ENCODE data around the gene CPLANE1. TPM values are rescaled to one million over a fixed set of nuclear protein-coding genes. Genes with fewer than 3 reads are reported as not detected.
"Not testable (repeated sequence)": the region's sequence is repeated elsewhere in the genome, so short reads cannot be mapped to it uniquely, and the experiment has no call there.

CPLANE1 gene
- polyA plus RNA-seq, 6 donors from 2014 or later: 0.34 to 3.1 (median 1.6) TPM

GRCh38 chr5:37093795-37094194 is 155.4 kb downstream of the CPLANE1 start:
- DNase-seq; ATAC-seq (ENCODE audit: low read depth in 2 of 2); H3K4me3 Mint-ChIP-seq; H3K4me1 Mint-ChIP-seq; H3K27ac Mint-ChIP-seq; H3K27me3 Mint-ChIP-seq: not testable (repeated sequence)
- Mint-ChIP-seq H3K9me3 (peaks cover 9 to 41% (median 25%) of the 10 kb centered on the region in 7 donors), H3K36me3 (peaks cover 37 to 46% of the 10 kb centered on the region in 2 donors)

GRCh38 chr5:37090781-37091180 is 158.4 kb downstream of the CPLANE1 start:
- no peaks in the 10 kb centered on the region for H3K4me1 Mint-ChIP-seq
- no peak for DNase-seq
- H3K27me3 Mint-ChIP-seq: no peaks in the 10 kb centered on the region
- H3K4me3 Mint-ChIP-seq: no peak overlapping the region
- peaks cover 32 to 37% of the 10 kb centered on the region in 2 donors for H3K36me3 Mint-ChIP-seq
- no peak for ATAC-seq (ENCODE audit: low read depth in 2 of 2)
- H3K27ac Mint-ChIP-seq: no peak overlapping the region
- peaks cover 2 to 11% (median 5%) of the 10 kb centered on the region in 7 donors for H3K9me3 Mint-ChIP-seq

- Mint-ChIP-seq H3K4me3 (no peak overlapping the region), H3K9me3 (peaks cover 2 to 10% (median 5%) of the 10 kb centered on the region in 7 donors), H3K27me3 (no peaks in the 10 kb centered on the region), H3K4me1 (no peaks in the 10 kb centered on the region), H3K27ac (no peak overlapping the region), H3K36me3 (peaks cover 33 to 41% of the 10 kb centered on the region in 2 donors)
- DNase-seq (no peak), ATAC-seq (ENCODE audit: low read depth in 2 of 2) (no peak)
Observed at GRCh38 chr5:37090123-37090726, 159.0 kb downstream of the CPLANE1 start.

GRCh38 chr5:37088009-37088408 is 161.2 kb downstream of the CPLANE1 start:
- H3K4me1 Mint-ChIP-seq: no peaks in the 10 kb centered on the region
- H3K4me3 Mint-ChIP-seq: no peak overlapping the region
- no peak overlapping the region for H3K27ac Mint-ChIP-seq
- peaks cover 27 to 28% of the 10 kb centered on the region in 2 donors for H3K36me3 Mint-ChIP-seq
- no peak for DNase-seq
- no peaks in the 10 kb centered on the region for H3K27me3 Mint-ChIP-seq
- H3K9me3 Mint-ChIP-seq: peaks cover 0 to 4% (median 0%) of the 10 kb centered on the region in 7 donors
- no peak for ATAC-seq (ENCODE audit: low read depth in 2 of 2)

- H3K27me3 Mint-ChIP-seq: no peaks in the 10 kb centered on the region
- peak overlapping the region in 1 of 6 donors; percentile 14 for H3K27ac Mint-ChIP-seq
- H3K36me3 Mint-ChIP-seq: peaks cover 33 to 37% of the 10 kb centered on the region in 2 donors
- no peak overlapping the region for H3K4me3 Mint-ChIP-seq
- no peaks in the 10 kb centered on the region for H3K4me1 Mint-ChIP-seq
- ATAC-seq (ENCODE audit: low read depth in 2 of 2): no peak
- peaks cover 0 to 4% (median 0%) of the 10 kb centered on the region in 7 donors for H3K9me3 Mint-ChIP-seq
- no peak for DNase-seq
Observed at GRCh38 chr5:37086466-37087173, 162.6 kb downstream of the CPLANE1 start.

- H3K9me3 Mint-ChIP-seq; H3K4me3 Mint-ChIP-seq; DNase-seq; H3K4me1 Mint-ChIP-seq; H3K27ac Mint-ChIP-seq; H3K27me3 Mint-ChIP-seq; ATAC-seq (ENCODE audit: low read depth in 2 of 2): not testable (repeated sequence)
- peaks cover 33 to 36% of the 10 kb centered on the region in 2 donors for H3K36me3 Mint-ChIP-seq
Observed at GRCh38 chr5:37086026-37086425, 163.2 kb downstream of the CPLANE1 start.

GRCh38 chr5:37082977-37083376 is 166.2 kb downstream of the CPLANE1 start:
- H3K4me3 Mint-ChIP-seq; ATAC-seq (ENCODE audit: low read depth in 2 of 2); H3K4me1 Mint-ChIP-seq; DNase-seq; H3K9me3 Mint-ChIP-seq; H3K27me3 Mint-ChIP-seq: not testable (repeated sequence)
- peaks cover 38 to 46% of the 10 kb centered on the region in 2 donors for H3K36me3 Mint-ChIP-seq
- peak overlapping the region in 1 of 6 donors; percentile 41 for H3K27ac Mint-ChIP-seq

- no peak for ATAC-seq (ENCODE audit: low read depth in 2 of 2)
- H3K27ac Mint-ChIP-seq: peak overlapping the region in 1 of 6 donors; percentile 59
- H3K36me3 Mint-ChIP-seq: peaks cover 27 to 37% of the 10 kb centered on the region in 2 donors
- H3K27me3 Mint-ChIP-seq: no peaks in the 10 kb centered on the region
- no peak for DNase-seq
- no peak overlapping the region for H3K4me3 Mint-ChIP-seq
- H3K4me1 Mint-ChIP-seq: no peaks in the 10 kb centered on the region
- peaks cover 0 to 9% (median 0%) of the 10 kb centered on the region in 7 donors for H3K9me3 Mint-ChIP-seq
Observed at GRCh38 chr5:37080697-37081096, 168.5 kb downstream of the CPLANE1 start.

- Mint-ChIP-seq H3K27me3 (no peaks in the 10 kb centered on the region), H3K4me3 (no peak overlapping the region), H3K27ac (no peak overlapping the region), H3K36me3 (peaks cover 8 to 19% of the 10 kb centered on the region in 2 donors), H3K4me1 (no peaks in the 10 kb centered on the region), H3K9me3 (peaks cover 0 to 9% (median 0%) of the 10 kb centered on the region in 7 donors)
- no peak for ATAC-seq (ENCODE audit: low read depth in 2 of 2)
- no peak for DNase-seq
Observed at GRCh38 chr5:37077146-37077545, 172.0 kb downstream of the CPLANE1 start.

- Mint-ChIP-seq H3K27ac (peak overlapping the region in 1 of 6 donors; percentile 6), H3K9me3 (peaks cover 0 to 9% (median 0%) of the 10 kb centered on the region in 7 donors), H3K27me3 (no peaks in the 10 kb centered on the region), H3K4me1 (no peaks in the 10 kb centered on the region), H3K36me3 (peaks cover 8 to 13% of the 10 kb centered on the region in 2 donors), H3K4me3 (no peak overlapping the region)
- DNase-seq (no peak), ATAC-seq (ENCODE audit: low read depth in 2 of 2) (no peak)
Observed at GRCh38 chr5:37075399-37075950, 173.7 kb downstream of the CPLANE1 start.

- Mint-ChIP-seq H3K36me3 (no peaks in the 10 kb centered on the region), H3K9me3 (peaks cover 0 to 3% (median 0%) of the 10 kb centered on the region in 7 donors), H3K4me3 (no peak overlapping the region), H3K27me3 (no peaks in the 10 kb centered on the region), H3K4me1 (no peaks in the 10 kb centered on the region), H3K27ac (no peak overlapping the region)
- DNase-seq (no peak), ATAC-seq (ENCODE audit: low read depth in 2 of 2) (no peak)
Observed at GRCh38 chr5:37071901-37072581, 177.1 kb downstream of the CPLANE1 start.

- Mint-ChIP-seq H3K9me3 (no peaks in the 10 kb centered on the region), H3K27ac (no peak overlapping the region), H3K36me3 (no peaks in the 10 kb centered on the region), H3K4me1 (no peaks in the 10 kb centered on the region), H3K27me3 (no peaks in the 10 kb centered on the region), H3K4me3 (no peak overlapping the region)
- DNase-seq (no peak), ATAC-seq (ENCODE audit: low read depth in 2 of 2) (no peak)
Observed at GRCh38 chr5:37071487-37071886, 177.7 kb downstream of the CPLANE1 start.

- ATAC-seq (ENCODE audit: low read depth in 2 of 2): no peak
- Mint-ChIP-seq H3K27ac (no peak overlapping the region), H3K27me3 (no peaks in the 10 kb centered on the region), H3K4me3 (no peak overlapping the region), H3K4me1 (no peaks in the 10 kb centered on the region), H3K36me3 (peaks cover 14 to 16% of the 10 kb centered on the region in 2 donors), H3K9me3 (no peaks in the 10 kb centered on the region)
- DNase-seq: no peak
Observed at GRCh38 chr5:37064442-37064841, 184.7 kb downstream of the CPLANE1 start.
